Esophagus squamous epithelium (tissue), 4 donors: ENCODE measurements around the gene UBE2H.

Experiments
- POLR2A ChIP-seq, 4 donors: fragments of 450-650 bp; IDR thresholded peaks; one replicate each; pipeline ENCODE4 v1.6.1; 2017; ENCODE audit warnings: antibody characterized with exemption in 4 of 4, mild to moderate bottlenecking in 4 of 4, moderate library complexity in 3 of 4
- TF ChIP-seq, protein P1 (sequence below), 6 experiments: fragments of 450-650 bp in 4 of 6; fragments of 200-600 bp in 2 of 6; sonication (generic) in 2 of 6; IDR thresholded peaks; one replicate each; pipeline ENCODE4 v1.5.1; 2016 to 2019; ENCODE audit warnings: antibody characterized with exemption in 6 of 6, mild to moderate bottlenecking in 4 of 6, moderate library complexity in 4 of 6

GRCh38 chr7:129840757-129841156, 112.0 kb downstream of the UBE2H start:
- TF ChIP-seq, protein P1, sequence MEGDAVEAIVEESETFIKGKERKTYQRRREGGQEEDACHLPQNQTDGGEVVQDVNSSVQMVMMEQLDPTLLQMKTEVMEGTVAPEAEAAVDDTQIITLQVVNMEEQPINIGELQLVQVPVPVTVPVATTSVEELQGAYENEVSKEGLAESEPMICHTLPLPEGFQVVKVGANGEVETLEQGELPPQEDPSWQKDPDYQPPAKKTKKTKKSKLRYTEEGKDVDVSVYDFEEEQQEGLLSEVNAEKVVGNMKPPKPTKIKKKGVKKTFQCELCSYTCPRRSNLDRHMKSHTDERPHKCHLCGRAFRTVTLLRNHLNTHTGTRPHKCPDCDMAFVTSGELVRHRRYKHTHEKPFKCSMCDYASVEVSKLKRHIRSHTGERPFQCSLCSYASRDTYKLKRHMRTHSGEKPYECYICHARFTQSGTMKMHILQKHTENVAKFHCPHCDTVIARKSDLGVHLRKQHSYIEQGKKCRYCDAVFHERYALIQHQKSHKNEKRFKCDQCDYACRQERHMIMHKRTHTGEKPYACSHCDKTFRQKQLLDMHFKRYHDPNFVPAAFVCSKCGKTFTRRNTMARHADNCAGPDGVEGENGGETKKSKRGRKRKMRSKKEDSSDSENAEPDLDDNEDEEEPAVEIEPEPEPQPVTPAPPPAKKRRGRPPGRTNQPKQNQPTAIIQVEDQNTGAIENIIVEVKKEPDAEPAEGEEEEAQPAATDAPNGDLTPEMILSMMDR (IDR thresholded peaks at IDR 0.05): no peak
- TF ChIP-seq POLR2A (IDR thresholded peaks at IDR 0.05): no peak
